IMR-90 (cell line): ENCODE results near the gene STUM. TPM values are rescaled to one million over a fixed set of nuclear protein-coding genes. Genes with fewer than 3 reads are reported as not detected.
A peak's percentile ranks its signal among the peaks of the same experiment; 100 is the strongest.

Source experiments
- ATAC-seq: fragments of 200-7000 bp; cut with Tn5 transposase; 2 replicates; pipeline ENCODE4 v1.9.1; 2020; ENCODE audit warnings: low read depth, mild to moderate bottlenecking, moderate library complexity
- BruUV-seq: library from RNA; stranded (reverse); fragments of 400-500 nt; replicated peaks from 2 replicates; lab custom pipeline; 2021; lab: Mats Ljungman, UMichigan
- CTCF ChIA-PET: fragments of 300-600 bp; formaldehyde crosslinking; extraction: SDS; loops from one replicate; lab custom pipeline; 2021; ENCODE audit warnings: antibody characterized with exemption; lab: Yijun Ruan, JAX
- POLR2A ChIA-PET: fragments of 300-600 bp; sonication (Branson Sonifier 250); formaldehyde crosslinking; loops from one replicate; lab custom pipeline; 2022; ENCODE audit warnings: antibody characterized with exemption; ENCODE audit not compliant: unreplicated experiment; lab: Charles Lee
- DNase-seq: peaks from one replicate; pipeline ENCODE4 v3.0.0; 2013
- H2AFZ ChIP-seq: replicated peaks from 2 replicates; pipeline ENCODE3; 2013; ENCODE audit warnings: low read length, mild to moderate bottlenecking; ENCODE audit not compliant: poor library complexity
- H2AK5ac ChIP-seq: 2 replicates; pipeline ENCODE4 v1.6.1; 2013; ENCODE audit warnings: low read depth, low read length, inconsistent platforms
- H2AK9ac ChIP-seq: replicated peaks from 2 replicates; pipeline ENCODE3; 2013; ENCODE audit warnings: mild to moderate bottlenecking, low read depth, low read length, moderate library complexity; ENCODE audit not compliant: poor library complexity
- H2BK120ac ChIP-seq: 2 replicates; pipeline ENCODE4 v1.6.1; 2013; ENCODE audit warnings: low read depth, low read length, inconsistent platforms
- H2BK15ac ChIP-seq: 3 replicates; pipeline ENCODE4 v1.6.1; 2013; ENCODE audit warnings: low read depth, low read length, inconsistent platforms
- H2BK20ac ChIP-seq: 2 replicates; pipeline ENCODE4 v1.6.1; 2013; ENCODE audit warnings: low read depth, mild to moderate bottlenecking, inconsistent platforms, low read length, moderate library complexity
- H2BK5ac ChIP-seq: 2 replicates; pipeline ENCODE4 v1.6.1; 2013; ENCODE audit warnings: mild to moderate bottlenecking, low read depth, low read length, inconsistent platforms; ENCODE audit not compliant: poor library complexity, severe bottlenecking
- H3K14ac ChIP-seq: replicated peaks from 2 replicates; pipeline ENCODE4 v1.6.1; 2013; ENCODE audit warnings: low read depth, low read length, inconsistent platforms
- H3K18ac ChIP-seq: 2 replicates; pipeline ENCODE4 v1.6.1; 2013; ENCODE audit warnings: low read depth, low read length, control low read depth
- H3K23ac ChIP-seq: 2 replicates; pipeline ENCODE4 v1.6.1; 2013; ENCODE audit warnings: low read depth, low read length, inconsistent platforms
- H3K27ac ChIP-seq: 2 replicates; pipeline ENCODE4 v1.5.1; 2013; ENCODE audit warnings: mild to moderate bottlenecking, control low read depth, low read length; ENCODE audit not compliant: insufficient read depth
- H3K27me3 ChIP-seq: 2 replicates; pipeline ENCODE4 v1.6.1; 2013; ENCODE audit warnings: low read length; ENCODE audit not compliant: control insufficient read depth, insufficient read depth
- H3K36me3 ChIP-seq: 2 replicates; pipeline ENCODE4 v1.6.1; 2013; ENCODE audit warnings: low read length, mixed read lengths; ENCODE audit not compliant: control insufficient read depth, insufficient read depth
- H3K4ac ChIP-seq: 2 replicates; pipeline ENCODE4 v1.6.1; 2013; ENCODE audit warnings: low read depth, low read length, inconsistent platforms
- H3K4me1 ChIP-seq: 2 replicates; pipeline ENCODE4 v1.6.1; 2013; ENCODE audit warnings: low read length, mixed read lengths; ENCODE audit not compliant: control insufficient read depth, insufficient read depth
- H3K4me2 ChIP-seq: 2 replicates; pipeline ENCODE4 v1.6.1; 2013; ENCODE audit warnings: low read depth, mild to moderate bottlenecking, control low read depth, low read length, moderate library complexity
- H3K4me3 ChIP-seq: 2 replicates; pipeline ENCODE4 v1.5.1; 2013; ENCODE audit warnings: low read depth, mild to moderate bottlenecking, control low read depth, low read length, moderate library complexity; ENCODE audit not compliant: insufficient read depth
- H3K56ac ChIP-seq: 2 replicates; pipeline ENCODE4 v1.6.1; 2013; ENCODE audit warnings: low read length, inconsistent platforms; ENCODE audit not compliant: insufficient read depth; ENCODE audit errors: extremely low read depth
- H3K79me1 ChIP-seq, 2 experiments: 2 replicates each; pipeline ENCODE4 v1.6.1; 2013; ENCODE audit warnings: low read length in 2 of 2, inconsistent platforms in 1 of 2, low read depth in 1 of 2
- H3K9ac ChIP-seq: 2 replicates; pipeline ENCODE4 v1.6.1; 2013; ENCODE audit warnings: low read depth, low read length, control low read depth
- H3K9me1 ChIP-seq: 2 replicates; pipeline ENCODE4 v1.6.1; 2013; ENCODE audit warnings: low read length, inconsistent platforms; ENCODE audit not compliant: insufficient read depth
- H3K9me3 ChIP-seq: 2 replicates; pipeline ENCODE4 v1.6.1; 2013; ENCODE audit warnings: low read length; ENCODE audit not compliant: control insufficient read depth, insufficient read depth
- H4K20me1 ChIP-seq: 2 replicates; pipeline ENCODE4 v1.6.1; 2013; ENCODE audit warnings: low read length, inconsistent platforms; ENCODE audit not compliant: insufficient read depth
- H4K5ac ChIP-seq: 2 replicates; pipeline ENCODE4 v1.6.1; 2013; ENCODE audit warnings: mild to moderate bottlenecking, low read depth, low read length, control low read depth
- H4K8ac ChIP-seq, 2 experiments: 2 replicates each; pipeline ENCODE4 v1.6.1; 2013; ENCODE audit warnings: low read depth in 2 of 2, low read length in 2 of 2, control low read depth in 1 of 2, inconsistent platforms in 1 of 2
- H4K91ac ChIP-seq: 2 replicates; pipeline ENCODE4 v1.6.1; 2013; ENCODE audit warnings: low read depth, low read length, inconsistent platforms; ENCODE audit not compliant: insufficient read depth
- BHLHE40 ChIP-seq: fragments of 150-350 bp; IDR thresholded peaks from 2 replicates; pipeline ENCODE4 v1.6.1; 2016; ENCODE audit warnings: mild to moderate bottlenecking, low read depth, low read length
- MAFK ChIP-seq: IDR thresholded peaks from 2 replicates; pipeline ENCODE4 v1.6.1; 2012; ENCODE audit warnings: low read depth, low read length, improper control_type of control experiment
- NFE2L2 ChIP-seq: fragments of 150-350 bp; IDR thresholded peaks from 2 replicates; pipeline ENCODE4 v1.6.1; 2016; ENCODE audit warnings: low read depth, mild to moderate bottlenecking, low read length
- RAD21 ChIP-seq: IDR thresholded peaks from 2 replicates; pipeline ENCODE4 v1.6.1; 2012; ENCODE audit warnings: low read length, improper control_type of control experiment
- WGBS, 2 experiments: methylation state at CpG; one replicate each; pipeline versions ENCODE4 v1.1.5 to v1.1.7; 2013; ENCODE audit warnings: missing lambda C conversion rate in 2 of 2; ENCODE audit not compliant: insufficient read length in 1 of 2; ENCODE audit errors: extremely low coverage in 2 of 2; 5-methylcytosine and 5-hydroxymethylcytosine counted together
- dilution Hi-C: fragments of 300-500 bp; cut with HindIII; formaldehyde crosslinking; loops from one replicate; pipeline ENCODE4 v1.14.3; 2018; ENCODE audit warnings: low sequenced_read_pairs; ENCODE audit not compliant: unreplicated experiment
- in situ Hi-C: fragments of 300-500 bp; cut with MboI; formaldehyde crosslinking; loops from 3 replicates; pipeline ENCODE4 v1.14.3; 2019; ENCODE audit warnings: low sequenced_read_pairs, inconsistent platforms, mixed read lengths
- intact Hi-C: fragments of 100-400 bp; cut with micrococcal nuclease; formaldehyde crosslinking; loops from 2 replicates; pipeline ENCODE4 v1.10.0; 2022
- polyA plus RNA-seq, 3 experiments: library from polyadenylated mRNA; depleted of rRNA; stranded (reverse); fragments of >200 nt; gene quantifications; 2 replicates each; pipeline ENCODE4 v1.2.3, GENCODE V29; 2012; ENCODE audit warnings: low replicate concordance in 1 of 3
- total RNA-seq: library from RNA; depleted of rRNA; stranded (reverse); fragments of >200 nt; gene quantifications from 2 replicates; pipeline ENCODE4 v1.2.3, GENCODE V29; 2012
- TF ChIP-seq, protein P1 (sequence below): conservative IDR thresholded peaks from 2 replicates; pipeline ENCODE4 v1.5.1; 2012; ENCODE audit warnings: mild to moderate bottlenecking, low read depth, low read length, improper control_type of control experiment

The STUM gene
- total and polyA plus RNA-seq, 2 of the 4 experiments (the other 2 are of a cell fraction): not detected

DNA sequence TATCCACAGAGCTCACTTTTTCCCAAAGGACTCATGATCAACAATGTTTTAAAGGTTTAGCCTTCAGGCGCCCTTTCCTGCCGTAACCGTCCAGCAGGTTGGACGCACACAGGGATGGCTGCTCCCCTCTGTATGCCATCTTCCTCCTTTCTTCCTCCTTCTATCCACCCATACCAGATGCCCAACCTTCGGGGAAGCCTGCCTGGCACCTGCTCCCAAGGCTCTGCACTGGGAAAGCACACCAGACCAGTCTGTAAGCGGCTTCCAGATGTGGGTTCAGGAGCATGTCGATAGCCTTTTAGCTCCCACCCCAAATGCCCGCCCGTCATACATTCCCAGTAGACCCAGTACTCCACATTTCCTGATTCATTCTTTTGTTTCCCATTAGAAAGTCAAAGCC, 52.9 kb downstream of the STUM start:
- no peak overlapping the region for H3K9ac ChIP-seq
- no peak overlapping the region for H3K18ac ChIP-seq
- no peaks in the 10 kb centered on the region for H4K20me1 ChIP-seq
- no TSS peak for BruUV-seq
- H3K4me3 ChIP-seq: no peak overlapping the region
- H2BK120ac ChIP-seq: no peak overlapping the region
- ATAC-seq (no peak), DNase-seq (no peak)
- H3K79me1 ChIP-seq: no peaks in the 10 kb centered on the region
- no peaks in the 10 kb centered on the region for H3K9me1 ChIP-seq
- H3K14ac ChIP-seq: no peak overlapping the region
- H3K27ac ChIP-seq: no peak overlapping the region
- H2BK20ac ChIP-seq: no peak overlapping the region
- H3K4me1 ChIP-seq: peaks cover 4% of the 10 kb centered on the region; the same call in 1 of the 2 replicates
- H2BK15ac ChIP-seq: no peak overlapping the region
- H3K27me3 ChIP-seq: peaks cover 8% of the 10 kb centered on the region; the same call in 1 of the 2 replicates
- no peak overlapping the region for H4K5ac ChIP-seq
- no peak overlapping the region for H2AK5ac ChIP-seq
- dilution Hi-C loops (no loop called here), in situ Hi-C loops (no loop called here), intact Hi-C loops (no loop called here)
- H2BK5ac ChIP-seq: no peak overlapping the region
- H3K4ac ChIP-seq: no peak overlapping the region
- TF ChIP-seq RAD21 (no peak), MAFK (no peak), NFE2L2 (no peak), BHLHE40 (no peak)
- TF ChIP-seq, protein P1, sequence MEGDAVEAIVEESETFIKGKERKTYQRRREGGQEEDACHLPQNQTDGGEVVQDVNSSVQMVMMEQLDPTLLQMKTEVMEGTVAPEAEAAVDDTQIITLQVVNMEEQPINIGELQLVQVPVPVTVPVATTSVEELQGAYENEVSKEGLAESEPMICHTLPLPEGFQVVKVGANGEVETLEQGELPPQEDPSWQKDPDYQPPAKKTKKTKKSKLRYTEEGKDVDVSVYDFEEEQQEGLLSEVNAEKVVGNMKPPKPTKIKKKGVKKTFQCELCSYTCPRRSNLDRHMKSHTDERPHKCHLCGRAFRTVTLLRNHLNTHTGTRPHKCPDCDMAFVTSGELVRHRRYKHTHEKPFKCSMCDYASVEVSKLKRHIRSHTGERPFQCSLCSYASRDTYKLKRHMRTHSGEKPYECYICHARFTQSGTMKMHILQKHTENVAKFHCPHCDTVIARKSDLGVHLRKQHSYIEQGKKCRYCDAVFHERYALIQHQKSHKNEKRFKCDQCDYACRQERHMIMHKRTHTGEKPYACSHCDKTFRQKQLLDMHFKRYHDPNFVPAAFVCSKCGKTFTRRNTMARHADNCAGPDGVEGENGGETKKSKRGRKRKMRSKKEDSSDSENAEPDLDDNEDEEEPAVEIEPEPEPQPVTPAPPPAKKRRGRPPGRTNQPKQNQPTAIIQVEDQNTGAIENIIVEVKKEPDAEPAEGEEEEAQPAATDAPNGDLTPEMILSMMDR: no peak
- CTCF ChIA-PET: no interaction called here
- H2AFZ ChIP-seq: no peak overlapping the region
- no peak overlapping the region for H3K4me2 ChIP-seq
- H3K36me3 ChIP-seq: no peaks in the 10 kb centered on the region
- no peak overlapping the region for H4K8ac ChIP-seq
- 100% methylated on average over 3 of the region's 9 CpGs; no CpG with 5 or more reads in 1 of the 2 experiments for WGBS, 2 experiments
- no peaks in the 10 kb centered on the region for H3K9me3 ChIP-seq
- no peak overlapping the region for H3K23ac ChIP-seq
- H2AK9ac ChIP-seq: peak overlapping the region; percentile 3
- POLR2A ChIA-PET: no interaction called here
- H3K56ac ChIP-seq: no peak overlapping the region
- H4K91ac ChIP-seq: no peak overlapping the region
